ES-I3 (cell line): ENCODE results near the gene NCKAP1.
"Not testable (repeated sequence)": the region's sequence is repeated elsewhere in the genome, so short reads cannot be mapped to it uniquely, and the experiment has no call there.

Experiments used
- H3K36me3 ChIP-seq: 2 replicates; pipeline ENCODE4 v1.6.1; 2013; ENCODE audit warnings: mild to moderate bottlenecking, low read length, control low read depth, moderate library complexity; ENCODE audit not compliant: insufficient read depth
- H3K4me1 ChIP-seq: 2 replicates; pipeline ENCODE4 v1.6.1; 2013; ENCODE audit warnings: mild to moderate bottlenecking, control low read depth, low read length; ENCODE audit not compliant: insufficient read depth
- H3K9ac ChIP-seq: 2 replicates; pipeline ENCODE4 v1.6.1; 2013; ENCODE audit warnings: low read depth, mild to moderate bottlenecking, low read length, moderate library complexity
- H3K9me3 ChIP-seq: 2 replicates; pipeline ENCODE4 v1.6.1; 2013; ENCODE audit warnings: mild to moderate bottlenecking, low read length, moderate library complexity; ENCODE audit not compliant: control insufficient read depth, insufficient read depth

The NCKAP1 gene

DNA sequence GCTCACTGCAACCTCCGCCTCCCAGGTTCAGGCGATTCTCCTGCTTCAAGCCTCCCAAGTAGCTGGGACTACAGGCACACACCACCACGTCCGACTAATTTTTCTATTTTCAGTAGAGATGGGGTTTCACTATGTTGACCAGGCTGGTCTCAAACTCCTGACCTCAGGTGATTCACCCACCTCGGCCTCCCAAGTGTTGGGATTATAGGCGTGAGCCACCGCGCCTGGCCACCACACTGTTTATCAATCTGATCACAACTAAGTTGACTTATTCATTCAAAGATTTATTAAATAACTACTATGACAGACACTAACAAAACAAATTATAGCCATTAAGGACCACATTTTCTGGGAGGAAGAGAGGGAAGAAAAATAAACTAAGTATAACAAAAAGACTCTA, 71.9 kb downstream of the NCKAP1 start:
- not testable (repeated sequence) for H3K9me3 ChIP-seq

DNA sequence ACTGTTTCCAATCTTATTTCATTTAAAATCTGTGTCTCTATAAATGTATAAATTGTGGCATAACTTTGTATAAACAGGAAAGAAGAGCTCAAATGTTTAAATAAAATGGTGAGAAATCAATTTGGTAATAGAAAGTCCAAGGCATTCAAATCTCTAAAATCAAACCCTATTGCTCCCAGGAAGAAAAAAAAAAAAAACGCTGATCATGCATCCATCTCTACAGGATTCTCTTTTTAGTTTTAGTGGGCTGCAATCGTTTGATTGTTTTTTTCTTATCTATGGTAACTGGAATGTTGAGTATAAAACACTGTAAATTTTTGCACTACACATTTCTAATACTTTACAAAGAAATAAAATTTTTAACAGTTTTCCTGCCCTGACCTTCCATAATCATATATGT, 75.6 kb downstream of the NCKAP1 start:
- Histone ChIP-seq H3K4me1 (no peaks in the 10 kb centered on the region), H3K36me3 (peaks cover 3% of the 10 kb centered on the region; the same call in 1 of the 2 replicates), H3K9me3 (no peaks in the 10 kb centered on the region), H3K9ac (no peak overlapping the region)

More for the DNA sequence above, 71.9 kb downstream of the NCKAP1 start:
- not testable (repeated sequence) for H3K9ac ChIP-seq, H3K36me3 ChIP-seq, H3K4me1 ChIP-seq

DNA sequence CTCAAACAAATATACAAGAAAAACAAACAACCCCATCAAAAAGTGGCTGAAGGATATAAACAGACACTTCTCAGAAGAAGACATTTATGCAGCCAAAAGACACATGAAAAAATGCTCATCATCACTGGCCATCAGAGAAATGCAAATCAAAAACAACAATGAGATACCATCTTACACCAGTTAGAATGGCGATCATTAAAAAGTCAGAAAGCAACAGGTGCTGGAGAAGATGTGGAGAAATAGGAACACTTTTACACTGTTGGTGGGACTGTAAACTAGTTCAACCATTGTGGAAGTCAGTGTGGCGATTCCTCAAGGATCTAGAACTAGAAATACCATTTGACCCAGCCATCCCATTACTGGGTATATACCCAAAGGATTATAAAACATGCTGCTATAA, 77.4 kb downstream of the NCKAP1 start:
- H3K9me3 ChIP-seq, H3K9ac ChIP-seq, H3K36me3 ChIP-seq, H3K4me1 ChIP-seq: not testable (repeated sequence)

DNA sequence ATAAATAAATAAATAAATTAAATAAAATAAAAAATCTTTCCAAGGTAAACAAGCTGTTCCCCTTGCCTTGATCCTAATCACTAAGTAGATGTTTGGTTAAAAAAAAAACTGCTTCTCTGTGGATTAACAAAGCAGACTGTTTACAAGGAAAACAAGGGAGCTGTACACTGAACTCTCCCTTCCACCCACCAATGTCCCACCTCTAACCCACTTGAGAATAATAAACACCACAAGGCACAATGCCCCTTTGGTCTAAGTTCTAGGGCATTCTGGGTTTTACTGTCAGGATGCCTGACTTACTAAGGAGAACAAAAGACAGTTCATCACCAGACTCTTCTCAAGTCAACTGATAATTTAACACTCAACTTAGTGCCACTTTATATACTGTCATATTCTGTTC, 83.5 kb downstream of the NCKAP1 start:
- no peaks in the 10 kb centered on the region for H3K9me3 ChIP-seq
- H3K36me3 ChIP-seq: peaks cover 8% of the 10 kb centered on the region
- H3K9ac ChIP-seq: no peak overlapping the region
- 0 out of 2 replicates have a peak, but pooled peaks cover 2% of the 10 kb centered on the region for H3K4me1 ChIP-seq

DNA sequence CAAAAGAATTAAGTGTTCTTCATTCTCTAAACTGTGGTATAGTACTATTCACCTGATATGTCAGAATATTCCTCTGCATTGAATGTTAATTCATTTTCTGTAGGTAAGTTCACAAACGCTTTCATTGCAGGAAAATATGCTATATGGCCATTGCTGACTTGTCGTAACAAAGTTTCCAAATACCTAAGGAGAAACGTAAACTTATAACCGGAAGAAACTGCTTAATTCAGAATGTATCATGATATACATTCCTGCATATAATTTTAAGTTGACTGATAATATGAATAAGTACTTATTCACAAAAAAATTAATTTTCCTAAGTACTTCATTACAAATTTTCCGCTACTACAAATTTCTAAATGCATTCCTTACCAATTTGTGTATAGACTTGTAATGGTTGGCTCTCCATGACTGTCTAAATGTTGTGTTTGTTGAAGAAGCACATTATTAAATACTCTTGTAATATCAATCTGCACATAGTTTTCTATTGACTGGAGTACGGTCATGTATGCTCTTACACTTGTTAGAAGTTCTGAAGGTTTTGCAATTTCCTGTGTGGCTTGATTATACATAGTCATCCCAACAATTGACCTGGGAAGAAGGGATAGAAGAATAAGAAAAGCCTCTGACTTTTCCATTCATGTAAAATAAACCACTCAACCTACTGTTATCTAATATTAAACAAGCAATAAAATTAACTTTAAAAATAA, 85.4 kb downstream of the NCKAP1 start:
- Histone ChIP-seq H3K36me3 (peaks cover 9% of the 10 kb centered on the region), H3K9ac (no peak overlapping the region), H3K9me3 (no peaks in the 10 kb centered on the region), H3K4me1 (peaks cover 6% of the 10 kb centered on the region; the same call in 1 of the 2 replicates)

DNA sequence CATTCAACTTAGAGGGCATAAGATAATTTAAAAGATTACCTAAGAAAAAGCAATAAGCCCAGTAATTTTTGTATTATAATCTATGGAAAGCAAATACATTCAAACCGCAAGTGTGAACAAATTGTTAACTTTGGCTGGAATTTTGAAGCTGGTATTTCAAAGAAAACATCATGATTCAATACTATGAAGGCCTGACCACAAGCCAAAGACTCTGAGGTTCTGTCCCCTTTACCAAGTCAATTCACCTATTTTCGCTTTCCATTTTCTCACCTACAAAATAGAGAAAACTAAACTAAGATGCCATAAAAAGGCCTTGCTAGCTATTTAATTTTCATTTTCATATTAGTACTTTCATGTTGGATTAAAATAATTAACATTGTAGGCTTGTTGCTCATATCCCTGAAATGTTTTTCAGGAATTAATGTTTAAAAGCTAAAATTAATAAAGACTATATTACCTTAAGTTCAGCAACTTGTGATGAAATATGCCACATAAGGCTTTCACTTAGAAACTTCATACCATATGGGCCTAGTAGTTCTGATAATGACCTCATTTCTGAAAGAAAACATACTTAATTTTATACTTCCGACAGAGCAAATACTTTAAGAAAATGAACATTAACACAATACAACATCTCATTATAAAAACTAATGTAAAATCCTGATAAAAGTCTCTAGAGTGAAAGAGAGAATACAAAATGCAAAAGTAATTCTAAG, 86.2 kb downstream of the NCKAP1 start:
- Histone ChIP-seq H3K9ac (no peak overlapping the region), H3K9me3 (no peaks in the 10 kb centered on the region), H3K4me1 (peaks cover 6% of the 10 kb centered on the region; the same call in 1 of the 2 replicates), H3K36me3 (peaks cover 4% of the 10 kb centered on the region; the same call in 1 of the 2 replicates)

DNA sequence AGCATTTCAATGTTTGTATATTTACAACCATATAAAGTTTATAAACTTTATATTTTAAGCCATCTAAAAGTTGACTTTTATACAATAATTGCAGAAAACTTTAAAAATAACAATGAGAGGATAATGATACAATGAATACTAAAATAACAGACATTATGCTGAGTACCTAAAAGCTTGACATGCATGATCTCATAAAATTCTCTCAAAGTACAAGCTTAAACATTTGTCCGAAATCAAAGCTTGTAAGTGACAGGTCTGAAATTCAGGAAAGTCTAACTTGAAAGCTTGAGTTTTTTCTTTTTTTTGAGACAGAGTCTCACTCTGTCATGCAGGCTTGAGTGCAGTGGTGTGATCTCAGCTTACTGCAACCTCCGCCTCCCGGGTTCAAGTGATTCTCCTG, 87.7 kb downstream of the NCKAP1 start:
- Histone ChIP-seq H3K9ac (no peak overlapping the region), H3K9me3 (no peaks in the 10 kb centered on the region), H3K36me3 (peaks cover 4% of the 10 kb centered on the region; the same call in 1 of the 2 replicates), H3K4me1 (peaks cover 6% of the 10 kb centered on the region; the same call in 1 of the 2 replicates)

DNA sequence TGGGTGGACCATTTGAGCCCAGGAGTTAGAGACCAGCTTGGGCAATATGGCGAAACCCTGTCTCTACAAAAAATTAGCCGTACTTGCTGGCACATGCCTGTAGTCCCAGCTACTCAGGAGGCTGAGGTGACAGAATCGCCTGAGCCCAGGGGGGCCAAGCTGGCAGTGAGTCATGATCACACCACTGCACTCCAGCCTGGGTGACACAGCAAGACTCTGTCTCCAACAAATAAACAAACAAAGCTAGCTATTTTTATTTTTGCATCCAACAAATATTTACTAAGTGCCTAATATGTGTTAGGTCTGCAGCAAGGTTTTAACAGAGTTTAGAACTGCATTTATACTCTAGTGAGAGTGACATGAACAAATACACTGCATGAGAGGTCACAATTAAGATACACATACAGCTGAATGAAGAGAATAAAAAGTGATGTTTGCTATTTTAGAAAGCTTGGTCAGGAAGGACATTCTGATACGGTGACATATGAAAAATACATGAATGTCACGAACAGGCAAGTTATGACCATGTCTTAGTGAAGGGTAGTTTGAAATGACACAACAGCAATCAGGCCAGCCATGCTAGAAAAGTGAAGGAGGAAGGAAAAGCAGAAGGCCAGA, 88.6 kb downstream of the NCKAP1 start:
- Histone ChIP-seq H3K9me3 (no peaks in the 10 kb centered on the region), H3K4me1 (peaks cover 6% of the 10 kb centered on the region; the same call in 1 of the 2 replicates), H3K9ac (no peak overlapping the region), H3K36me3 (peaks cover 4% of the 10 kb centered on the region; the same call in 1 of the 2 replicates)

DNA sequence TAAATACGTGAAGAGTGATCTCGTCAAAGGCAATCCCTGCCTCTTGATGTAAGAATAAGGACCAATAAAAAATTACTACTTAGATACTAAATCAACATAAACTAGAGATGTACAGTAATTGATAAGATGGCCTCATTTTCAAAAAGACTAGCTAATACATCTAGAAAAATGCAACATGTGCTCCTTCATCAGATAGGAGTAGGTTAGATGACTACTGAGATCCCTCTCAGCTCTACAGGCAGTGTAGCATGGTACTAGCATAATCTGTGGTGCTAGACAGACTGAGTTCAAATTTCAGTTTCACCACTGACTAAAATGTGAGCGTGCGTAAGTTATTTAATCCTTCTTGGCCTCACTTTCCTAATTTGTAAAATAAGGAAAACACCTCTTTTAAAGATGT, 89.2 kb downstream of the NCKAP1 start:
- Histone ChIP-seq H3K9me3 (no peaks in the 10 kb centered on the region), H3K36me3 (peaks cover 4% of the 10 kb centered on the region; the same call in 1 of the 2 replicates), H3K4me1 (peaks cover 6% of the 10 kb centered on the region; the same call in 1 of the 2 replicates), H3K9ac (no peak overlapping the region)

DNA sequence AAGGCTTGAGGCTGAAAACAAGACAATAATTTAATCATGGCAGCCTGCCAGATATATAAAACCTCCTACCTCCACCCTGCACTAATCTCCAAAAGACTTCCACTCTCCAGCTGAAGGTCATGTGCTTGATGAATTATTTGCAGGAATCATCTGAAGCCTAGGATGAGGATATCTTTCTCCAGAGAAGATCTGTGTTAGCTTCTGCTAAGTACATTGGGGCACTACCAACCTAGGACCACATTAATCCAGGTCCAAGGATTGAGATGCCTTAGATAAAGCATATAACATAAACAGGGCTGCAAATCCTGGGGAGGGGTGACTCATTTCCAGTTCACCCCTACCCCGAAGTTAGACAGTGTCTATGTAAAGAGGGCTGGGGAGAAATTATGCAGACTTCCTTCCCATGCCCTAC, 91.3 kb downstream of the NCKAP1 start:
- H3K9me3 ChIP-seq: no peaks in the 10 kb centered on the region
- no peak overlapping the region for H3K9ac ChIP-seq
- peaks cover 5% of the 10 kb centered on the region; the same call in 1 of the 2 replicates for H3K36me3 ChIP-seq
- H3K4me1 ChIP-seq: peaks cover 6% of the 10 kb centered on the region; the same call in 1 of the 2 replicates

DNA sequence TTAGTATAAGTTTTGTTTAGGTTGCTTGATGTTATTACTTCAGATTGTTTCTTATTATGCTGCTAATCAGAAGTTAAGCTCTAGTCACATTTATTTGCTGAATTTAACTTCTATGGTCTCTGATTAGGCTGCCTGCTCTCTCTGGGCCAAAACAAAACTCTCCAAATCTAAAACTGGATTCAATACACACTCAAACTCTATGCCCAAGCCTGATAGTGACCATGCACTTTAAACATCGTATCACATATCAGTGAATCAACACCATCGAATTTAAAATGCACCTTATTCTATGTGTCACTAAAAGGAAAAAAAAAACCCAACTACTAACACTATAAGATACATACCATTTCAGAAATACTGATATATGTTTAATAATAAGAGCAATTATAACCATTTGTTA, 94.9 kb downstream of the NCKAP1 start:
- H3K4me1 ChIP-seq: no peaks in the 10 kb centered on the region
- H3K36me3 ChIP-seq: peaks cover 5% of the 10 kb centered on the region; the same call in 1 of the 2 replicates
- H3K9me3 ChIP-seq: no peaks in the 10 kb centered on the region
- H3K9ac ChIP-seq: no peak overlapping the region

DNA sequence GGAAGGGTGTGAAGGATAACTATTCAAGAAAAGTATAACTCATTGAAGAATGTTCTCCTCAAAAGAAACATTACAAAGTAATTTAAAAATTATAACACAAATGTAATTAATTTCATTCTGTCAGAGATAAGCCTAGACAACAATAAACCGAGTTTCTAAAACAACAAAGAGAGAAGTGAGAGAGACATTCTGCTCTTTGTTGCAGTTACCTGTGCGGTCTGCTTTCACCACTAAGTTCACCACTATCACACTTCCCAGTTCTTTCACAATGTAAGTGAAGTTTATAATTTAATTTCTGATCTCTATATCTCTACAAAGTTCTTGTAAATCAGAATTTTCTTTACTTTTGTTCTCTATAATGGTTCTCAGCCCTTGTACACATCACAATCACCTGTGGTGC, 95.5 kb downstream of the NCKAP1 start:
- Histone ChIP-seq H3K4me1 (no peaks in the 10 kb centered on the region), H3K36me3 (peaks cover 5% of the 10 kb centered on the region; the same call in 1 of the 2 replicates), H3K9me3 (no peaks in the 10 kb centered on the region), H3K9ac (no peak overlapping the region)

DNA sequence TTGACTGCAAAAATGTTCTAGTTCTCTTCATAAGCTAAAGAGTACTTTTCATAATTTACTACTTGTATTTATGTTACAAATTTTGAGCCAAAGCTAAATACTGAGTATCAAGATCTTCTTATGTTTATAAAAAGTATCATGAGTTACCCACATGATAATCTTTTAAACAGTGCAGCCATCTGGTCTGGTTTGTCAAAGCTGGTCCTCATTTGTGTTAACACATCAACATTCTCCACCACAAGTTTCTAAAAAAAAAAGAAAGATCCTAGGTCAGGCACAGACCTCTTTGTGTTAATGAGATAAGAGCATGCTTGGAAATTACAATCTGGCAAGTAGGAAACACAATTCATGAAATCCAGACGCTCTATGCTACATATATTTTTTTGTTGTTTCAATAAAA, 96.3 kb downstream of the NCKAP1 start:
- Histone ChIP-seq H3K9me3 (no peaks in the 10 kb centered on the region), H3K4me1 (no peaks in the 10 kb centered on the region), H3K36me3 (peaks cover 5% of the 10 kb centered on the region; the same call in 1 of the 2 replicates)

DNA sequence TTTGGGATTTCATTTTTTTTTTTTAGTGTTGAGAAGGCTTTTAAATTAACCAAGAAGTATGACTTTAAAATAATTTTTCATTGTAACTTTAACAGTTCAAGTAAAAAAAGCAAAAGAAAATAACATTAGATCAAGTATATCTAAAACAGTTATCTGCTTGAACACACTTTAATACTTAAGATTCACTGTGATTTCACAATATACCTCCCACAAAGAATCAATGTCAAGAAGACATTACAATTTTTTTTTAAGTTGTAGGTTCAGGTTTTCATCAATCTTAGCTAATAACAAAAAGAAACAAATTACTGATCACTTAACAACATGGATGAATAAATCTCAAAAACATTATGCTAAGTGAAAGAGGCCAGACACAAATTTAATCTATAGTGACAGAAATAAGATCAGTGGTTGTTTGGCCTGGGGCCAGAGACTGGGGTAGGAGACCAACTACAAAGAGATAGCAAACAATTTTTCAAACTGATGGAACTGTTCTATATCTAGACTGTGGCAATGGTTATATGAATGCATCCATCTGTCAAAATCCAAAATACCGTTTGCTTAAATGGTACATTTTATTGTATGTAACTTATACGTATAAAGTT, 97.0 kb downstream of the NCKAP1 start:
- no peak overlapping the region for H3K9ac ChIP-seq
- H3K9me3 ChIP-seq: no peaks in the 10 kb centered on the region
- H3K36me3 ChIP-seq: peaks cover 5% of the 10 kb centered on the region; the same call in 1 of the 2 replicates
- no peaks in the 10 kb centered on the region for H3K4me1 ChIP-seq

More for the DNA sequence above, 96.3 kb downstream of the NCKAP1 start:
- no peak overlapping the region for H3K9ac ChIP-seq
